ENCODE measurements around the gene CELF6.

GRCh38 chr15:72313881-72314280 lies 6.1 kb downstream of the CELF6 start:
- no peak for TF ChIP-seq POLR2A (IDR thresholded peaks at IDR 0.05)
- TF ChIP-seq CTCF (IDR thresholded peaks at IDR 0.05): no peak

Data from lower leg skin (tissue), 3 donors.